ENCODE data around the gene GDF2.

GDF2 gene

DNA sequence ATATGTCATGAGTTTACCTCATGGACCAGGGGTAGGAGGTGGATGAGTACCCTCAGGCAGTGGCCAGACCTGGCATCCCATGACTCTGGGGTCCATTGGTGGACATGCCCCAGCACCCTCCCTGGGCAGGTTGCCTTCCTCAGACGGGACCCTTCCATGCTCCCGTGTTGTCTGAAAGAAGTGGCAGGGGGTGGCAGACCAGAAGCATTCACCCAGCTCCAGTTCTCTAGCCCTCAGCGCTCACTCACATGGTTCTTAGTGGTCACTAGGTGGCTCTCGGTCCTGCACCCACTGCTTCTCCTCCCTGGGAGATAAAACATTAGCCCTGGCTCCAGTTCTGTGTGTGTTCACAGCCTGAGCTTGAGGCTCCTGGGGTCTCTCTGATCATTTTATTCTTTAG lies 31.9 kb downstream of the GDF2 start:
- DNase-seq = no peak

DNA sequence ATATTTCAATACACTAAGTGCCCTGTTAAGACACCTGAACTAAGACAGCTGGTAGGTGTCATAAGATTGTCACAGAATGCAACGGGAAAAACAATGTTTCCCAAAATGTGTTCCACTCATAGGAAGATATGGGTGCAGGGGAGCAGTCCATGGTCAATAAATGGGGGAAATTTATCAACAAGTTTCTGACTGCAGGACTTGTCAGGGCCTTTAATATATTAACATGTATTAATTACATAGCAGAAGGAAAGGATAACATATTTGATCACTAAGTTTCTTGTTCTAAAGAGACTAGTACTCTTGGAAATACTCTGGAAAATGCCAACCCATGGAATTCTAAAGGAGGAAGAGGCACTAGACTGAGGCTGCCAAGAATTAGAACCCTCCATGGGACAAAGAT lies 32.6 kb downstream of the GDF2 start:
- no peak for DNase-seq

DNA sequence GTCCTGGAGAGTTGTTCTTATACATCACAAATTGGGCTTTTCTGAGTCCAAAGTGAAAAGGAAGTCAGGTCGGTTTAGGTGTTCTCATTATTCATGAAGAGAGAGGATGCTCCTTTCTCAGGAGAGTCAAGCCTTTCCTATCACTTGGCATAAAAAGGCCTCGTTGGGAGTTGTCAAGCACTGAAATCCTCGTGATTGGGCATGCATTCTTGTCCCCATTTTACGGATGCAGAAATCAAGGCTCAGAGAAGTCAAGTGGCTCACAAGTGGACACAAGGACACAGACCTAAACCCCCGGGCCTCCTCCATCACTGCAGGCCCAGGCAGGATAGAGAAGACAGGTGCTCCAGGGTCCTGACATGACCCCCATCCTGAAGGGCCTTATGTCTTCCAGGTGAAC lies 34.5 kb downstream of the GDF2 start:
- DNase-seq = no peak

DNA sequence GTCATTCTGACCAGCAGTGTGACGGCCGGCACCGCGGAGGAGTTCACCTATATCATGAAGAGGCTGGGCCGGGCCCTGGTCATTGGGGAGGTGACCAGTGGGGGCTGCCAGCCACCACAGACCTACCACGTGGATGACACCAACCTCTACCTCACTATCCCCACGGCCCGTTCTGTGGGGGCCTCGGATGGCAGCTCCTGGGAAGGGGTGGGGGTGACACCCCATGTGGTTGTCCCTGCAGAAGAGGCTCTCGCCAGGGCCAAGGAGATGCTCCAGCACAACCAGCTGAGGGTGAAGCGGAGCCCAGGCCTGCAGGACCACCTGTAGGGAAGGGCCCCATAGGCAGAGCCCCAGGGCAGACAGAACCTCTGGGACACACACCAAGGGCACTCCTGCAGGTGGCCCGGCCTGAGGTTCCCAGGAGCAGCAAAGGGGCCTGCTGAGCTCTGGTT lies 34.9 kb downstream of the GDF2 start:
- DNase-seq = no peak

DNA sequence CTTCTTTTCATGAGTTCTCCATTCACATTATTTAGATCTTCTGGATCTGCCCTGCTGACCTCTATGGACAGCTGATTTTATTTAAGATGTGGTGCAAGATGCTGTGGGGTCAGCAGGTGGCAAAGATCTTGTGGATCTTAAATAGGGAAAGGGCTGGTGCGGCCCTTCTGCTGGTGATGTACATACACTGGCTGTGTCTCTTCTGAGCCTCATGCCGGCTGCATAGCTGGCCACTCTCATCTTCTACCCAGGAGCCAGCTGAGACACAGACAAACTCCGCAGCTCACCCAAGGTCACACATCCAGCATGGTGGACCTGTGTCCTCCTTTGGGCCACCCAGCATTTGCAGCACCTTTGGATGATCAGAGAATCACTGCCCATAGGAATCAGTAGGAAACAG lies 35.7 kb downstream of the GDF2 start:
- no peak for DNase-seq

DNA sequence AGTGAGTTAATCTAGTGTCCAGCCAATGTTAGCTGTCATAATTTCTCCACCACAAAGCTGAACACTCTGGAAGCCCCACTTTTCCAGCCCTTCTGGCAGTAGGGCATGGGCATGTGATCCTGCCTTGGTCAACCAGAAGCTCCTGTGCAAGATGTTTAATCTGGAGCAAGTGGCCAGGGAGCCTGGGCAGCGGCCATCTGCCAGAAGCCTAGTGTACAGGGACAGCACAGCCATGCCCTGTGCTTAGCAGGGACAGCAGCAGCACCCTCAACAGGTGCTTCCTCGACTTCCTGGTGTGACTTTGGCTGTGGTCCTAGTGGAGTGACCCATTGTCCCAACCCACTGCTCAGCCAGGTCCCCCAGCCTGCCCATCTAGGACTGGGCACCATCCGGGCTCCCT lies 36.2 kb downstream of the GDF2 start:
- DNase-seq = no peak

DNA sequence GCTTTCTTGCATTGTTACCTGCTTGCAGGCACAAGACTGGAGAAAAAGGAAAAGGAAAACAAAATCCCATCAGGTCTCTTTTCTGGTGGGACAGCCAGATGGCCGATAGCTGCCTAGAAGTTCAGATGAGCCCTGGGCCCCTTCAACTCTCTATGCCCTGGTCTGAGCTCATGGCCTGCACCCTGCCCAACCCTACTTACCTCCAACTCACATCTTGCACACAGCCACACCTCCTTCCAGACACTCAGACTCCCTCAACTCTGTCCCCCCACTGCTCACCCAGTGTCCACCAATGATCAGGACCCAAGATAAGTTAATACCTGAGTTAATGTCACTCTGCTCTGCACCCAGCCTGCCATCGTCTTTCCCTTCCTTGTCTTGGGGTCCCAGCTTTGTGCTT lies 36.8 kb downstream of the GDF2 start:
- DNase-seq = no peak

DNA sequence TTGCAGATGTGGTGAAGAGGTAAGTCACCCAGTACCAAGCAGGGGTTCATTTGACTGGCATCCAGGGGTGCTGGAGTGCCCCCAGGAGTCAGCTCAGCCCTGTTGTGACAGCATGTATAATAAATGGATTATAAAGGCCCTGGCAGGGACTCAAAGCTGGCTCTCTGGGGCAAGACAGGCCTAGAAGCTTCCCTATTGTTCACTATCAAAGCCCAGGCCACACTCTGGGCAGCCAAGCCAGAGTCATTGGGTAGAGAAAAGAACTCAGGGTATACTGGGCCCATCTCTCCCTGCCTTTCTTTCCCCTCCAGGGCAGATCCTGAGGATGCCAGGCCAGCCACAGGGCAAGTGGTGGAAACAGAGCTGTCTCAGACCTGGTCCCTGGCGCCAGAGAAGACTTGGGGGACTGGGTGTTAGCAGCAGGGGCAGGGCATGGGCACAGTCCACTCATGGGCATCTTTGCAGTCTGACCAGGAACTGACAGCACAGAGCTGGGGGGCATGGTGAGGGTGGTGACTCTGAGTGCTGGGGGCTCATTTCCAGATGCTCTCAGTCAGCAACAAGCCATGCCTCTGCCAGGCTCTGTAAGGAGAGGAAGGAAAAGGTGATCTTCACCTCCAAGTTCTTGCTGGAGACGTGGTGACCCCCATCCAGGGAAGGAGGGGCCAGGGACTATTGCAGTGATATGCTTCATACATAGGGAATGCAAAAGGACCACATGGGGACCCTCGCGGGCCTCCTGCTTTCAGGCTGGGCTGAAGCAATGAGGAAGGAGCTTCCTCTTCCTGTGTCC lies 37.6 kb downstream of the GDF2 start:
- DNase-seq = no peak

DNA sequence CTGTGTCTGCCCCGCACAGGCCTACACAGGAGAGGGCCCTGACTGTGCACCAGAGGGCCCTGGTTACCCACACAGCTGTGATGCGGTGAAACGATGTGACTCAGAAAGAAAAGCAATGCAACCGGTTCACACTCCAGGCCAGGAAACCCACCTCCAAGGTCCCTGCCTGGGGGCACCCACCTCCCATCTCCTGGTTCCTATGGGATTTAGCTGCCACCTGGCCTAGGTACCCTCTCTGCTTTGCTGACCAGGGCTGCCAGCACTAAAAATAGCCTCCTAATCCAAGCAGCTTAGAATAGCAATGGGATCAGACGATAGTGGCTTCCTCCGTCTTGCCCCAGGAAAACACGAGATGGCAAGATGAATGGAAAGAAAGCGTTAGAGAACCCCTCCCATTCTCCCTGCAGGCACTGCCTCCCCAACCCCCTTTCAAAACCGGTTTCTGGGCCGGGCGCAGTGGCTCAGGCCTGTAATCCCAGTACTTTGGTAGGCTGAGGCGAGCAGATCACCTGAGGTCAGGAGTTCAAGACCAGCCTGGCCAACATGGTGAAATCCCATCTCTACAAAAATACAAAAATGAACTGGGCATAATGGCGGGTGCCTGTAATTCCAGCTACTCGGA lies 38.3 kb downstream of the GDF2 start:
- no peak for DNase-seq

DNA sequence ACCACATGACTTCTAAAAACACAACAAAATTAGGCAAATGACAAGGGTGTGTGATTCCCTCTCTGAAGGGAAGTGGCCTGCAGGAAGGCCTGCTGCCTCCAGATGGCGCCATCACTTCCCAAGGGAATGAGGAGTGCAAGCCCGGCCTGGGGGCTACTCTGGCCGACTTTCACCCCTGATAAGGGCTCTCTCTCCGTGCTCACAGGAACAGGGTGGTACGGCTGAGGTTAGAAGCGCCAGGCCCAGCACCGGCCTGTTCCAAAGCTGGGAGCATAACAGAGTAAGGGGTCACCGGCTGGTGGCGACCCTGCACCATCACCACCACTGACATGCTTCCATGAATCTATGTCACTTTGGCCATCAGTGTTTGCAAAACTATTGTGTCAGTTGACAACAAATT lies 39.0 kb downstream of the GDF2 start:
- peak; percentile 19 to 24 for DNase-seq

DNA sequence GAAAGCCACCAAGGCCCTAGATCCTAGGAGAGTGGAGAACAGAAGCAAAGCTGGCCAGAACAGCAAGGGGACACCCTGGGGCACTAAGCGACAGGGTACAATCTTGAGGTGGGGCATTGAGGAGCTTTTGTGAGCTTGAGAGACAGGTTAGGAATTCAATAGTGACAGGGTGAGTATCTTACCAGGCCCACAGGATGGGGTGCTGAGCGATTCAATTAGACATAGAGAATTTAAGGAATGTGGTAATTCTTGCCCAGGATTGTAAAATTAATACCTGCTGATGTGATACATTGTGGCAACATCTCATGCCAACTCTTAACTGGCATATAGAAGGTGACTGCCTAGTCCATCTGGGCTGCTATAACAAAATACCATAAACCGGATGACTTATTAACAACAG lies 39.9 kb downstream of the GDF2 start:
- no peak for DNase-seq

DNA sequence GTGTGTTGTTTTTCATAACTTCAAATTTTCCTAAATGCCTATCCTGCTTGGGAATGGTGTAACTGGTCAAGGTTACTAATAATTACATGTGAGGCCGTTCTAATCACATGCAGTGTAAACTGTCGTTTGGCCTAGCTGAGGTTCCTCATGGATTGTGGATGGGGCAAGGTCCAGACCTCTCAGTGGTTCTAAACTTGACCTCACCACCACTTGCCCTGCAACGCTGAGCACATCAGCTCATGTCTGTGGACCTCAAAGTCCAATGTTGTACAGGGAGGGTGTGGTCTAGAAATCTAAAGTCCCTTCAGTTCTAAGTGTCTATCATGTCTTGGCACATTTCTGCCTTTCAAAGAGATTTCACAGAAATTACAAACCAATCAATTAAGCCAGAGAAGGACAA lies 41.5 kb downstream of the GDF2 start:
- no peak for DNase-seq

DNA sequence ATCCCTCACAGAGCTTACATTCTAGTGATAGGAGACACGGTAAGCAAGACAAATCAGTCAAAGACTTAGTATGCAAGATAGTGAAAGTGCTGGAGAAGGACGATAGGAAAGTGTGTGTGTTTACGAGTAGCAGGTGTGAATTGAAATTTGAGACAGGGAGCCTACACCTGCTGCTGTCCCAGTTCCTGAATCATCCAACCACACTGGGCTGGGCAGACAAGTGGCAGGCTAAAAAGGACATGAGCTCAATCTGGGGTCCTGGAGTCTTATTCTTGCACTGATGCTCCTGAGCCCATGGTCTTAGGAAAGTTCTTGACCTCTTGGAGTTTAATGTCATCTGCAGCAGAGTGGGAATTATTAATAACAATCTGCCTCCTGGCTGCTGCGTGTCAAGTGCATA lies 42.1 kb downstream of the GDF2 start:
- no peak for DNase-seq

DNA sequence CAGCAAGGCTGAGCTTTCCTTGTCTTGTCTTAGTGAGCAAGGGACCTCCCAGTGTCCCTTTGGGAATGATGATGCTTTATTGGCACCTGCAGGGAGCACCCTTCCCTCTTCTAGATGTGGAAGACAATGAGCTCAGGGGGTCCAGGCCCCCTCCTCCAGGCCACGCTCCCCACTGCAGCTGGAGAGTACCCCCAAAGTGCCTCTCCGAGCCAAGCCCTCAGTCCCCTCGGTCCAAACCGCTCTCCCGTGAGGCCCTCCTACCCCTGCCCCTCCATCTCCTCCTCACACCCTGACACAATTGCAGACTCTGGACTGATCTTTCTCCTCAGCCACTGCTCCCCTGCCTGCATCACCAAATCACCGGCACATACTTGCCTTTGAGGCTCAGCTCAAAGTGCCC lies 42.7 kb downstream of the GDF2 start:
- DNase-seq = no peak

DNA sequence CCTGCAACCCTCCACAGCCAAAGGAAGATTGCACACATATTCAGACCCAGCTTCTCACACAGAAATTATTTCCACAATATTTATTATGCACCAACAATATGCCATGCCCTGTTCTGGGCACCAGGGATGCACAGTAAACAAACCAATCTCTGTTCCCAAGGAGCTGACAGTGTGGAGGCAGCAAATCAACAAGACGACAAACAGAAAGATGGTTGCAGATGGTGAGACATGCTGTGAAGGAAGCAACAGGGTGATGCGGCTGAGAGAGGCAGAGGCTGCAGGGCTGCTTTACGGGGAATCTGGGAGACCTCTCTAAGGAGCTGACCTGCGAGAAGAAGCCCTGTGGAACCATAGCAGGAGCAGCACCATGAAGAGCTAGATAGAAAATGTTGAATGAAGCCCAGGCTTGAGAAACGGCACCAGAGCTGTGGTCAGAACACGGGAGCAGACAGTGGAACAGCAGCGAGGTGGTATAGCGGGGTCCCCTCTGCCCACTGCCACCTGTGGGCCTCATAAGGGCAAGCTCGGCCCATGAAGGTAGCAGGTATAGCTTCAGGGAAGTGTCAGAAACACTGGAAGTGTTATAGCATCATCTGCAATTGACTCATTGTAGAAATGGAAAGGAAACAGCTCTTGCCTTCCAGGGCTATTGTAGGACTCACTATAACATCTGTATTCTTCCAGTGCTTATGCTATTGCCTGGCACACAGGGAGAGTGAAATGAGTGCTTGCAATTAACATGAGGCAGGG lies 43.4 kb downstream of the GDF2 start:
- no peak for DNase-seq

DNA sequence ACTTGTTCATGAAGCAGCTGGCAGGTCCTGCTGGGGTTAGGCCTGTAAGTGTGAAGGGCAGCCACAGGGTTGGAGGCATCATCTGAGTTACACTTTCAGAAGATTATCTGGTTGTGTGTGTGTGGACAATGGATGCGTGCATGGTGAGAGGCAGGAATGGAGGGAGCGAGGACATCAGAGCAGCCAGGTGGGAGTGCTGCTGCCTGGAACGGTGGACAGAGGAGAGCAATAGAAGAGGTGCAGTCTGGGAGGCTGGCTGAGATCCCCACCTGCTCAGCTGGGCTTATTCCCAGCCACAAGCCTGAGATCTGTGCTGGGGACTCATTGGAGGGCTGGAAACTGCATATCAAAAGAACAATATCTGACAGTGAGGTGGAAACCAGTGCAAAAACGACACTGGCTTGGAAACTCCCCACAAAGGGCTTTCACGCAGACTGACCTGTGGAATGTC lies 44.0 kb downstream of the GDF2 start:
- no peak for DNase-seq

DNA sequence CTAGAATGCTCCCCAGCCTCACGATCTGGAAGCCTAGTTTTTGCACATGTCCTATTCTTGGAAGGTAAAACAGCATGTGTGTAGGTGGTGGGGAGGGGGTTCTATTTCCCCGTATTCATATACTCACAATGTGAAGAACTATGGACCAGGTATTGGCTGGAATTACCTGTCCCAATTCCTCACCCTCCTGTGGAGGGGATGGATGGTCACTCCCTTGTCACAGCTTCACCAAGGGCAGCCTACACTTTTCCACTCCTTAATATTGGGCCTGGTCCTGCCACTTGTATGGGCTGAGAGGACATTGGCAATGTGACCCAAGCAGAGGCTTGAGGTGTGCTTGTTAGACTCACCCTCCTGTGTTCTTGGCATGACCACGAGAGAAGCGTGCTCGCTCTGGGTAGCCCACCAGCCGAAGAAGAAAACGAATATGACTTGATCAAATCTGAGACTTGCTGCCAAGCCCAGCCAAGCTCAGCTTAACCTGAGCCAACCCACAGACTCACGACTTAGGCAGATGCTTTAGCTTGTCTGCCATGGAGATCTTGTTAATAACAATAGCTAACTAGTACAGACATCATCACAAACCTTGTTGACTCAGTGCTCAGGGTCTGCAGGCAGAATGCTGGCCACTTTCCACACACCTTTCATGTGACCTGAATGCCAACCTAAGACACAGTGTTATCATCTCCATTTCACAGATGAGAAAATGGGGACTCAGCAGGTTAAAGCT lies 44.6 kb downstream of the GDF2 start:
- no peak for DNase-seq

DNA sequence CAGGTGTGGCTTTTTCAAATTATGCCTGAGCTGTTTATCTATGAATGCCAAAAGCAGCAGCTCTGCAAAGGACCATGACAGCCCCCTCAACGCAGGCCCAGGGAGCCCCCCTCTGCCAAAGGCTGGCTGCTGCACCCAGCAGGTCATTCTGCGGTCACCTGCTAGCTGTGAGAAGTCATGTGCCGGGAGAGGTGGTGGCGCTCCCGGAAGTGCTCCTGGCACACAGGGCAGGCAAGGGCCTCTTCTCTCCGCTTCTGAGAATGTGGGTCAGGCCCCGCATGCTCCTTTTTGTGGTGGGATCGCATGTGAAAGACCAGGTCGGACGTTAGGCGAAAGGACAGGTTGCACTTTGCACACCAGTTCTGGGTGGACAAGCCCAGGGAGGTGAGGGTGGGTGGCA lies 45.4 kb downstream of the GDF2 start:
- no peak for DNase-seq

DNA sequence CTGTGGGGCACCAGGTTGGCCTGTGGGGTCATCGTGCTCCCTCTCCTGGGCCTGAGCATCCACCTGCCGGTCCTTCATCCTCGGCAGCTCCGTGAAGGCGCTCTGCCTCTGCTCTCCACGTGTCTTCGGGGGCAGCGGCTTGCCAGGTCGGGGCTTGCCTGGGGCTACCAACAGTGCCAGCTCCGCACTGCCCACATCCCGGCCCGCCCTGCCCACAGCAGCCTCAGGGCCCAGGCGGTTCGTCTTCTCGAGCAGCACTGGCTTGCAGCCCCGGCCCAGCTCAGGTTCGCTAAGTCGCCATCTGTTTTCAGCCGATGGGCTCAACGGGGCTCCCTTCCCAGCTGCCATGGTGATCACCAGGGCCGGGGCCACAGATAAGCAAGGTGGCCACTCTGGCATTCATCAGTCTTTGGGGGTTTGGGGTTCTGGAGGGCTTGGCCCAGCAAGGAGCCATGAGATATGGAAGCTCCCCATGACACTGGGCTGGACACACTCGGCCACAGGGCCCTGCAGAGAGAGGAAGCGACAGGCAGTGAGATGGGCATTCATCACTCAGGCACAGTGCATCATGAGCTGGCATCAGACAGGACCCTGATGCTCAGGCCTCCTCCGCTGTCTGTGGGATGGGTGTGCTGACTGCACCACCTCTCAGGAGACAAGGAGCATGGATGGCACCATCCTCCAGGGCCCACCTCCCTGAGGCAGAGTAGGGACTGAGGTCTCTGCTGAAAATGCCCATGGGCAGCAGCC lies 46.4 kb downstream of the GDF2 start:
- no peak for DNase-seq

DNA sequence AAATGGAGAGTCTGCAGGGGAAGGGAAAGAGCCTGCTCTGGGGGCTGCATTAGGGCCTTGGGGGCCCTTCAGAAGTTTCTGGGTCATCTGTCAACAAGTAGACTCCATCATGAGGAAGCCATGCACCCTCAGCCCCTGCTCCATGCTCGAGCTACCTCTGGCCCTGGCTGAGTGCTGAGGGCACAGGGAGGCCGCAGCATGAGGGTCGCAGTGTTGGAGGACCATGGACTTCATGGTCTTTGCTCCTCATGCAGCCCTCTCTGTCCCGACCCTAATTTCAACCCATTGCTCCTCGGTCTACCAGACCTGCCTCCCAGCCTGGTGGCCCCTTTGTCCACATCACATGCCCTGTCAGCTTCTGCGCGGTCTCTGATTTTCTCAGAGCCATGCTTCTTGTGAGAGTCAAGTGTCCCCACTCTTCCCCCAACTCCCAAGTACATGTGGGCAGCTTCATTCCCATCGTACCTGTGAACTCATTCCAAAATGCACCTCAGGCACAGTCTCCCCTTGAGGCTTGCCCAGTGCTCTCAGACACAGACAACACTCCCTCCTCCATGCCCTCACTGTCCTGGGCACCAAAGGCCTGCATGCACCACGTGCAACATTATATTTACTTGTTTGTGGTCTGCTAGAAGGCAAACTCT lies 47.1 kb downstream of the GDF2 start:
- no peak for DNase-seq

DNA sequence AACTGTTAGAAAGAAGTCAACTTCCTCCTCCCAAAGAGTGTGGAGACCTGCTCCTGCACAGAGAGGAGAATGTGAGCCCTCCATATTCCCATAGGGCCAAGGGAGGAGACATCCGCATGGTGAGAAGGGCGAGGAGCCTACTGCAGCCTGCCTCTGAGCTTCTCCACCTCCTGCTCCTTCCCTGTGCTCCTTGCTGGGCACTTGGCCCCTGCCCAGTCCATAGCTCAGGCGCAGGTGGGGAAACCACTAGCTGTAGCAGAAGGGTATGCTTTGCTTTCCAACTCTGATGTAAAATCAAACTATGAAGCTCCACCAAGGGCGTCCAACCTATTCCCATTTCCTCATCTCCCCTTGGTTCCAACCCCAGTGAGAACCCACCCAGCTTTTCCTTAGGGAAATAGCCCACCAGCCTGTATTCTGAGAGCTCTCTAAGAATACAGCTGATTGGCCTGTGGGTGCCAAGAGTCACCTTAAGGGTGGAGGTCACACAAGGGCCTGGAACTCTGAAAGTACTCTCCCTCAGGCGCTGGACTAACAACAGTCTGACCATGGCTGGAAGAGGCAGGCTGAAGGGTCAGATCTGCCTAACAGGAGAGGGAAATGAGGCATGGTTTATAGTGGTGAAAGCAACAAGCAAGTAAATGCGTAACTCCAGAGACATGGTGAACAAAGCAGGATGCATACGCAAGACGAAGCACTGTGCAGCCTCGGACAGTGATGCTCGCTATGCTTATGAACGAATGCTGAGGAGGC lies 47.9 kb downstream of the GDF2 start:
- no peak for DNase-seq

Measured in Kasumi-1 (cell line).